NCI-H2107 treated with DMSO at 0.1 percent for 48 hours (cell line): ENCODE measurements around the gene PROM2.

Experiments
- DNase-seq: peaks from one replicate; lab custom pipeline; 2025; ENCODE audit not compliant: unreplicated experiment; lab: John Stamatoyannopoulos, UW

PROM2 gene

DNA sequence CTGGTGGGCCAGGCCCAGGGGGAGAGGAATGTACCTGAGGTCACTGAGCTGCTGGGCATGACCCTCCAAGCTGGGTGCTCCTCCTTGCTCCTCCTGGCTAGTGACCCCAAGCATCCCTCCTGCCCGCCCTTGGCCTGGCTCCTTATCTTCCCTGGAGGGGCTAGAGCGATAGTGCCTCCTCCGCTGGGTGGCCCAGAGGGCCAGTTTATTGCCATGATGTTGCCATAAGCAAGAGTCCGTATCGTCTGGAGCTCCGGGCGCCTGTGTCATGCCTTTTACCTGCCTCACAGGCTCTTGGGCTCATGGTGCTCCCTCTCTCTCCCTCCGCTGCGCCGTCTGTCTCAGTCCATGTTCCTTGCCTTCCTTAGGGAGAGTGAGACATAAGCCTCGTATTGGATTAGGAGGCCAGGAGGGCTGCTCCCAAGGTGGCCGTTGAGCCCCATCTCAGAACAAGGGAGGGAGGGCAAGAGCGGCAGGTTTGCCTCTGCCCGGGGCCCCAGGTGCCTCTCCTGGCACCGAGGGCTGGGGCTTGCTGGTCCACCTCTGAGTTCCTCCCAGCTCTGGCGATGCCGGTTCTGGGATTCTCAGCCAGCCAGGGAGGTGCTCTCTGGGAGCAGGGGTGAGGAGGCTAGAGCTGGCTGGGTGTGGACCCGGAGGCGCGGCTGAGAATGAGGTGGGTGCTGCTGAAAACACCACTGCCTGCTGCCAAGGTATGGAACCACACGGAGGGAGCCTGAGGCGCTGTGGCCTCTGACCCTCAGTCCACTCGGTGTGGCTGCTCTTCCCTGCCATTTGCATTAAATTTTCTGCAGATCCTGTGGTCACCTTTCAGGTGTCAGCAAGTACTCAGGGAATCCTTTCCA, 45.5 kb downstream of the PROM2 start:
- no peak for DNase-seq

GRCh38 chr2:95320344-95320712, 46.1 kb downstream of the PROM2 start:
- no peak for DNase-seq

DNA sequence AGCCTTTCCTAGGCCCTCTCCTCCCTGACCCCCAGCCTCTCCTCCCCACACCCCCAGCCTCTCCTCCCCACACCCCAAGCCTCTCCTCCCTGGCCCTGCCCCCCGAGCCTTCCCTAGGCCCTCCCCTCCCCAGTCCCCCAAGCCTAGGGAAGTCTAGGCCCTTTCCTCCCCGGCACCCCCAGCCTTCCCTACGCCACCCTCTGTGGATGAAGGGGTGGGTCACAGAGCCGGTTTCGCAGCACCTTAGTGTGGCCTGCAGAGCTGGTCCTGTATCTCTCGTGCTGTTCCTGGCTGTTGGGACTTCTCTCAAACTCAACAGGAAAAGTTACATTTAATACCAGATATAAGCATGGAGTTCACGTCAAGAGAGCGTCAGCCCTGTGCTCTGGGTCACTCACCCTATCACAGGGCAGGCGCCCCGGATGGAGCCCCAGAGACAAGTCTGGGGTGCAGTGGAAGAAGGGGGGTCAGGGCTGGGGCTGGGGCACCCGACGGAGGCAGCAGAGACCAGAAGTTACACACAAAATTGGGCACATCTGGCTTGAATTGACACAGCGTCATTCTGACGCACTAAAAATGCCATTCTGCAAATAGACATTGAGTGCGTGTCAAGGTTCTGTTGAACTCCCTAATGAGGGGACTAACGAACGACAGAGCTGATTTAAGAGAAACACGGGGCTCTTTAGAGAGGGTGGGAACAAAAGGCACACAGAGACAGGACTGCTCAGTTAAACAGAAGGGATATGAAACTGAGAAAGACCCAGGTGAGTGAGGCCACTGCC, 46.9 kb downstream of the PROM2 start:
- no peak for DNase-seq

DNA sequence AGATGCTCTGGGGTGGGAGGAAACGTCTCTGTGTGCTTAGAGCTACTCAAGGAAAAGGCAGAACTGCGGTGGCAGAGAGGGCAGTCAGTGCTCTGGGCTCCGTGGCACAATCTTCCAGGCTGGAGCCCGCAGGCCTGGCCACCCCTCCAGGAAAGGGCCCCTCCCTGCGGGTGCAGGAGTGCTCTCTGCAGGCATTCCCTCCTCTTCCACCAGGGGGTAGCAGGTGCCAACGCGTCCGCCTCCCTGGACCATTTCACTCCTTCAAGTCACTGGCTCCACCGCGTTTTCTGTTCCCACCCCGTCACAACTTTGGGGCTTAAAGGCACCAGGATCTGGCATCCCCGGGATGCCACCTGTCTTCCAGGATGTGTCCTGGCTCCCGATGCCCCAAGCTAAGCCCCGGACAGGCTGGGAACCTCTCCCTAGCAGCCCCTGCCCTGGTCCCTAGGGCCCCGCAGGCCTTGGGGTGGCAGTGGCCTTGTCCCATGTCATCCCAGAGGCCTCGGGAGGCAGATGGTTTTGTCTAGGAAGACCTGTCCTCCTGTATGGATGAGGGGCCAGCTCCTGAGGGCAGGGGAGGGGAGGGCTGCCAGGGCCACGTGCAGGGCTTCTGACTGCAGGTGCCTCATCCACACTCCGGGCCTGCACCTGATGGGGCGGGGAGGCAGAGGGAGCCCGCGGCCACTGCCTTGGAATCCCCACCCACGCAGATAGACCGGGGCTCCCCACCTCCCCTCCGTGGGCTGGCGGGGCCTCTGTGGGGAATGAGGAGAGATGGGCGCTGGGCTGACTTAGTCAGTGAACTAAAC, 49.3 kb downstream of the PROM2 start:
- DNase-seq: no peak

DNA sequence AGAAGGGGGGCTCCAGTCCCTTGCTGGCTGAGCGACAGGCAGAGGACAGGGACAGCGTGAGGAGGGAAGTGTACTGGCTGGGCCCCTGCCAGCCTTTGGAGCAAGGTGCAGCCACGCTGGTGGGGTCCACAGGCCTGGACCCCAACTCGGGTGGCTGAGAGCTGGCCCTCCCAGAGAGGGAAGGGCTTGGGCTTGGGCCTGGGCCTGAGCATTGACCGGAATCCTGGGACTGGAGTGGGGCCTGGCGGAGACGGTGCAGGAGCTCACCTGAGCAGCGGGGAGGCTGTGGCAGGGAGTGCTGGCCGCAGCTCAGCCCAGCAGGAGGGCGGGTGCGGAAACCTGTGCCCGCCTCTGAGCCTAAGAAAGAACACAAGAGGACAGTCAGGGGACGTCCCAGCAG, 50.8 kb downstream of the PROM2 start:
- DNase-seq: no peak

- no peak for DNase-seq
Measured at GRCh38 chr2:95325590-95326432, 51.6 kb downstream of the PROM2 start.

- DNase-seq: no peak
Measured at GRCh38 chr2:95326433-95327140, 52.3 kb downstream of the PROM2 start.

GRCh38 chr2:95327861-95328260, 53.6 kb downstream of the PROM2 start:
- DNase-seq: no peak

DNA sequence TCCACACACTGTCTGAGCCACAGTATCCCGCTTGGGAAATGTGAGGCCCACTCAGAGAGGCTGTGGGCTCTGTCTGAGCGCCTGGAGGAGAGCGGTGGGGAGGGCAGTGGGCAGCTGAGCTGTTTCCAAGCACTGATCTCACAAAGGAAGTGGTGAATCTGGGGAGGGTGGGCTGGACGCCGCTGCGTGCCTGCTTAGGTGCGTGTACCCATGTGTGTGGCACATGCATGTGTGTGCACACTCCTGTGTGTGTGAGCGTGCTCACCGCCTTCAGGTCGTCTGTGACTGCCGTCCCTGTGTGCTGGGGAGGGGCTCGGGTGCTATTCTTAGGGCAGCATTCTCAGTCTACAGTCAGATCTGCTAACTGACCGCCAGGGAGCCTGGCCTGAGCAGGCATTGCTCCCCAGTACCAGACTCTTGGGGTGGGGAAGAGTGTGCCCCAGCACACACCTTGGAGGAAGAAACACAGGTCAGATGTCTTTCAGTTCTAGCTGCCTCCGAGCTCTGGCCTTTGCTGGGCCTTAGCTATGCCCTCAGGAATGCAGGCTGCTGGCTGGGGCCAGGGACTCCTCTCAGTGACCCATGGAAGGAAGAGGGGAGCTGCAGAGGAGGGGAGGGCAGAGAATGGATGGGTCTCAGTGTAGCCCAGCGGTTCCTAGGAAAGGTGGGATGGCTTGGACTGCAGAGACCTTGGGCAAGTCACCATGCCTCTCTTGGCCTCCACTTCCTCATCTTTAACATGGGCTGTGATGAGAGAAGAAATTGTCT, 54.3 kb downstream of the PROM2 start:
- DNase-seq: no peak

GRCh38 chr2:95329401-95329800, 55.2 kb downstream of the PROM2 start:
- DNase-seq: no peak

GRCh38 chr2:95329891-95330793, 55.9 kb downstream of the PROM2 start:
- no peak for DNase-seq

DNA sequence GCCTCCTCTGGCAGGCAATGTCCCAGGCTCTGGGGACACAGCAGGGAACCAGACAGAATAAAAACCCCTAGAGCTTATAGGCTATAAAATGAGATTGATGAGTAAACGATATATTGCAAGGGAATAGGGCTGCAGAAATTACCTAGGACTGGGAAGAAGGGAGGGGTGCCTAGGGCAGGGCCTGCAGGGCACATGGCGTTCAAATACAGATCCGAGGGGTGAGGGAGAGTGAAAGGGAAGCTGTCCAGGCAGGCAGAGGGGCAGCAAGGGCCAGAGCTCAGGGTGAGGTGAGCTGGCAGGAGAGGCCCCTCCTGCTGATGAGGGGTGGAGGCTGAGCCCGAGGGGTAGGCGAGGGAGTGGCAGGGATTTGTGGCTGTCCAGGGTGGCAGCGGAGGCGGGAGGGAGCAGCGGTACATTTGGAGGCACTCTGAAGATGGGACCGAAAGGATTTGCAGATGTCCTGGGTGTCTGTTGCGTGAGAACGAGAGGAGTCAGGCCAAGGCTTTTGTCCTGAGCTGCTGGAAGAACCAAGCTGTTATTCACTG, 56.6 kb downstream of the PROM2 start:
- no peak for DNase-seq

GRCh38 chr2:95331606-95332005, 57.4 kb downstream of the PROM2 start:
- no peak for DNase-seq

GRCh38 chr2:95332036-95332435, 57.8 kb downstream of the PROM2 start:
- no peak for DNase-seq

GRCh38 chr2:95333056-95333455, 58.8 kb downstream of the PROM2 start:
- DNase-seq: no peak

DNA sequence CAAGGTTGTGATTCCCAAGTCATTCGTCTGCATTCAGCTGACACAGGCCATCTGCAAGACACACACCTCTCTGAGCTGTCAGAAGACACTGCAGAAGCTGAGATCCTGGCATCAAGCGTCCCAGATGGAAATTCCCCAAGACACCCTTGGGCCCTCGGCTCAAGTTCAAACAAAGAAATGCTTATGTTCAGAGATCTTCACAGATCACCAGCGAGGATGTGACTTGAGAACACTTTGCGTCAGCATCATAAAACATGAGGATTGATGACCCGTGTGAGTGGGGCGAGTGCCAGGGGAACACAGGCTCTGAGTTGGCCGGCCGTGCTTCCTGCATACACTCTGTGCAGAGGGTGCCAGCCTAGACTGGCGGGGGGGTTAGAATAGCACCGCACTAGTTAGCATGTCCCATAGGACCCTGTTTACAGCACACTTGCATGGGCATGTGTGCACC, 59.7 kb downstream of the PROM2 start:
- no peak for DNase-seq

DNA sequence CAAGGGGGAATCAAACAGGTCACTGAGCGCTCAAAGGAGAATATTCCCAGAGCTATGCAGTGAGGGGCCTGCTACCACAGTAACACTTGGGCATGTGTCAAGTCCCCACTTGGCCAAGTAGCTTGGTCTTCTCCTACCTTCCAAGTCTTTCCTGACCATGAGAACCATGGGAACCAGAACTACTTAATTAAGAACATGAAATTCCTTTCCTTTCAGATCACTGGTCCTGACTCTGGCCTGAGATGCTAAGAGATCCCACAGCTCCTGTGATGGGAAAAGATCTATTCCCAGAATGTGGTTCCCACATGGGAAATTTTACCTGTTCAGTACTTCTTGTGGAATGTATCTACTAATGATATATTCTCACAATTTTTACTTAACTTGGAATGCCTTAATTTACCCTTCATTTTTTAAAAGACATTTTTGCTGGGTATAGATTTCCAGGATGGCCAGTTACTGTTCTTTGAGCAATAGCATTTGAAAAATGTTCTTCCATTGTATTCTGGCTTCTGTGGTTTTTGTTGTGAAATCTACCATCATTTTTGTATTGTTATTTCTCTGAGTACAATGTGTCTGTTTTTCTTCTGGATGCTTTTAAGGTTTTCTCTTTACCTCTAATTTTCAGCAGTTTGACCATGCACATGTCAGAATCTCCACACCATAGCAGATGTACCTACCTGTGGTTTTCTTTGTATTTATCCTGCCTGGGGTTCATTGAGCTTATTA, 60.8 kb downstream of the PROM2 start:
- no peak for DNase-seq
